KOPT-K1 (cell line): ENCODE data around the gene TAF11L6.
"Not testable (repeated sequence)": the region's sequence is repeated elsewhere in the genome, so short reads cannot be mapped to it uniquely, and the experiment has no call there.

Experiments
- H3K27ac ChIP-seq: fragments of 200-600 bp; sonication (generic); 2 replicates; pipeline ENCODE4 v1.5.1; 2016; ENCODE audit warnings: antibody characterized with exemption, mild to moderate bottlenecking, low read depth, low read length; ENCODE audit not compliant: poor library complexity, severe bottlenecking
- H3K36me3 ChIP-seq: fragments of 200-600 bp; sonication (generic); 2 replicates; pipeline ENCODE4 v1.5.1; 2017; ENCODE audit warnings: antibody characterized with exemption, mild to moderate bottlenecking, low read length, moderate library complexity; ENCODE audit not compliant: insufficient read depth
- H3K9me3 ChIP-seq: fragments of 200-600 bp; sonication (generic); 2 replicates; pipeline ENCODE4 v1.5.1; 2017; ENCODE audit warnings: antibody characterized with exemption, low read length, mild to moderate bottlenecking; ENCODE audit not compliant: insufficient read depth, poor library complexity, severe bottlenecking

Gene TAF11L6

GRCh38 chr5:17528369-17528768 lies at the start of gene TAF11L6:
Gene TAF11L6 (plus strand): TSS chr5:17528669.
- not testable (repeated sequence) for H3K27ac ChIP-seq, H3K9me3 ChIP-seq, H3K36me3 ChIP-seq

GRCh38 chr5:17481378-17481777 lies 47.1 kb upstream of the TAF11L6 start:
- no peaks in the 10 kb centered on the region for H3K36me3 ChIP-seq
- no peak overlapping the region for H3K27ac ChIP-seq
- H3K9me3 ChIP-seq: no peaks in the 10 kb centered on the region

GRCh38 chr5:17482790-17483189 lies 45.7 kb upstream of the TAF11L6 start:
- Histone ChIP-seq H3K27ac (no peak overlapping the region), H3K9me3 (no peaks in the 10 kb centered on the region), H3K36me3 (no peaks in the 10 kb centered on the region)

GRCh38 chr5:17486464-17487173 lies 41.9 kb upstream of the TAF11L6 start:
- not testable (repeated sequence) for H3K36me3 ChIP-seq, H3K9me3 ChIP-seq, H3K27ac ChIP-seq

- H3K9me3 ChIP-seq: no peaks in the 10 kb centered on the region
- H3K36me3 ChIP-seq: no peaks in the 10 kb centered on the region
- H3K27ac ChIP-seq: no peak overlapping the region
Observed at GRCh38 chr5:17487174-17487512, 41.3 kb upstream of the TAF11L6 start.

GRCh38 chr5:17491257-17491656 lies 37.2 kb upstream of the TAF11L6 start:
- not testable (repeated sequence) for H3K36me3 ChIP-seq, H3K9me3 ChIP-seq, H3K27ac ChIP-seq

- Histone ChIP-seq H3K36me3 (no peaks in the 10 kb centered on the region), H3K9me3 (no peaks in the 10 kb centered on the region), H3K27ac (no peak overlapping the region)
Observed at GRCh38 chr5:17492770-17493169, 35.7 kb upstream of the TAF11L6 start.

- Histone ChIP-seq H3K9me3 (no peaks in the 10 kb centered on the region), H3K27ac (no peak overlapping the region), H3K36me3 (no peaks in the 10 kb centered on the region)
Observed at GRCh38 chr5:17497446-17497845, 31.0 kb upstream of the TAF11L6 start.

- H3K36me3 ChIP-seq, H3K9me3 ChIP-seq, H3K27ac ChIP-seq: not testable (repeated sequence)
Observed at GRCh38 chr5:17497931-17498330, 30.5 kb upstream of the TAF11L6 start, which contains the start of gene TAF11L2. Gene TAF11L2 (plus strand): TSS chr5:17498231.

GRCh38 chr5:17511775-17512325 lies 16.6 kb upstream of the TAF11L6 start:
- H3K9me3 ChIP-seq: no peaks in the 10 kb centered on the region
- no peaks in the 10 kb centered on the region for H3K36me3 ChIP-seq

GRCh38 chr5:17517526-17517925 lies 10.9 kb upstream of the TAF11L6 start:
- not testable (repeated sequence) for H3K36me3 ChIP-seq, H3K27ac ChIP-seq, H3K9me3 ChIP-seq

More at GRCh38 chr5:17511775-17512325, 16.6 kb upstream of the TAF11L6 start:
- H3K27ac ChIP-seq: no peak overlapping the region

- H3K36me3 ChIP-seq, H3K9me3 ChIP-seq, H3K27ac ChIP-seq: not testable (repeated sequence)
Observed at GRCh38 chr5:17518067-17518466, 10.4 kb upstream of the TAF11L6 start, which contains the start of gene TAF11L3. Gene TAF11L3 (plus strand): TSS chr5:17518367.

GRCh38 chr5:17519508-17519907 lies 9.0 kb upstream of the TAF11L6 start:
- H3K36me3 ChIP-seq, H3K27ac ChIP-seq, H3K9me3 ChIP-seq: not testable (repeated sequence)

- H3K27ac ChIP-seq, H3K9me3 ChIP-seq, H3K36me3 ChIP-seq: not testable (repeated sequence)
Observed at GRCh38 chr5:17521501-17521900, 7.0 kb upstream of the TAF11L6 start, which contains the start of gene TAF11L4. Gene TAF11L4 (plus strand): TSS chr5:17521801.

- H3K36me3 ChIP-seq: not testable (repeated sequence)
Observed at GRCh38 chr5:17524935-17525334, 3.5 kb upstream of the TAF11L6 start, which contains the start of gene TAF11L5. Gene TAF11L5 (plus strand): TSS chr5:17525235.

GRCh38 chr5:17526504-17526903 lies 2.0 kb upstream of the TAF11L6 start:
- not testable (repeated sequence) for H3K9me3 ChIP-seq, H3K36me3 ChIP-seq, H3K27ac ChIP-seq

More at GRCh38 chr5:17524935-17525334, 3.5 kb upstream of the TAF11L6 start, which contains the start of gene TAF11L5:
- not testable (repeated sequence) for H3K9me3 ChIP-seq, H3K27ac ChIP-seq
